Measurements from ENCODE around the gene PKNOX1.
"Not testable (repeated sequence)": the region's sequence is repeated elsewhere in the genome, so short reads cannot be mapped to it uniquely, and the experiment has no call there.

The PKNOX1 gene

DNA sequence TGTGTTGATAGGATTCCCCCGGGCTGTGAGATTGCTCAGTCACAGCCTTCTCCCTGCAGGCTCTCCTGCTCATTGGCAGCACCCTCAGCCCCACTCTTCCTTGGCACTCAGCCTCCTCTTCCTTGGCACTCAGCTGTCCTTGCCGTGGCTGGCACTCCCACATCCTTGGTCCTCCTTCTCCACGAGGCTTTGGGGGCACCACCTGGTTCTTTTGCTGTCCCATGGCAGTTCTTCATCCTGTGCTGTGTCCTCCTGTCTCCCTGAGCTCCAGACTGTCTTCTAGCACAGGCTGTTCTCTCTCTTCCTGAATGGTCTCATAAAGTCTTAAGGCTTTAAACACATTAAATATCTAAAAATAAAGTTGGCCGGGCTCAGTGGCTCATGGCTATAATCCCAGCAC lies 27.0 kb downstream of the PKNOX1 start:
- no peak overlapping the region for H3K4me3 ChIP-seq (replicated peaks in 1 of 2; ENCODE audit: low read depth in 2 of 2, low read length in 2 of 2)
- DNase-seq (ENCODE audit: low read depth in 2 of 2): no peak
- TF ChIP-seq, protein P1, sequence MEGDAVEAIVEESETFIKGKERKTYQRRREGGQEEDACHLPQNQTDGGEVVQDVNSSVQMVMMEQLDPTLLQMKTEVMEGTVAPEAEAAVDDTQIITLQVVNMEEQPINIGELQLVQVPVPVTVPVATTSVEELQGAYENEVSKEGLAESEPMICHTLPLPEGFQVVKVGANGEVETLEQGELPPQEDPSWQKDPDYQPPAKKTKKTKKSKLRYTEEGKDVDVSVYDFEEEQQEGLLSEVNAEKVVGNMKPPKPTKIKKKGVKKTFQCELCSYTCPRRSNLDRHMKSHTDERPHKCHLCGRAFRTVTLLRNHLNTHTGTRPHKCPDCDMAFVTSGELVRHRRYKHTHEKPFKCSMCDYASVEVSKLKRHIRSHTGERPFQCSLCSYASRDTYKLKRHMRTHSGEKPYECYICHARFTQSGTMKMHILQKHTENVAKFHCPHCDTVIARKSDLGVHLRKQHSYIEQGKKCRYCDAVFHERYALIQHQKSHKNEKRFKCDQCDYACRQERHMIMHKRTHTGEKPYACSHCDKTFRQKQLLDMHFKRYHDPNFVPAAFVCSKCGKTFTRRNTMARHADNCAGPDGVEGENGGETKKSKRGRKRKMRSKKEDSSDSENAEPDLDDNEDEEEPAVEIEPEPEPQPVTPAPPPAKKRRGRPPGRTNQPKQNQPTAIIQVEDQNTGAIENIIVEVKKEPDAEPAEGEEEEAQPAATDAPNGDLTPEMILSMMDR (IDR thresholded peaks at IDR 0.05; ENCODE audit: low read depth, low read length): no peak

DNA sequence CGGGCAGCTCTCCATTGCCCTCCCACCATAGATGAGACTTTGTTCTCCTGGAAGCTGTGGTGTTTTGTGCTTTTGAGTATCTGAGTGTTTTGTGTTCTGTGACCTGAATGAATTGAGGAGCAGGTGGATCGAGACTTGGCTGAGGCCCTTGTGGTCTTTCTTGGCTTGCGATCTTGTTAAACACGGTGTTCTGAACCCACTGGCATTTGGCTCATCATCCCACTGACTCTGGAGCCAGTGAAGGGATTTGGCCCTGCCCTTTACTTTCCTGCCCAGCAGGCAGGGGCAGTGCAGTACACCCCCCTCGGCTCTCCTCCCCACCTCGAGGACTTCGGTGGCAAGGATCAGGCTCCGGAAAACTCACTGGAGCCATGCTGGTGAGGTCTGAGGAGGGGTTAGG lies 30.6 kb downstream of the PKNOX1 start:
- no peak overlapping the region for H3K4me3 ChIP-seq (replicated peaks in 1 of 2; ENCODE audit: low read depth in 2 of 2, low read length in 2 of 2)
- DNase-seq (ENCODE audit: low read depth in 2 of 2): no peak
- TF ChIP-seq, protein P1 (IDR thresholded peaks at IDR 0.05; ENCODE audit: low read depth, low read length): no peak

DNA sequence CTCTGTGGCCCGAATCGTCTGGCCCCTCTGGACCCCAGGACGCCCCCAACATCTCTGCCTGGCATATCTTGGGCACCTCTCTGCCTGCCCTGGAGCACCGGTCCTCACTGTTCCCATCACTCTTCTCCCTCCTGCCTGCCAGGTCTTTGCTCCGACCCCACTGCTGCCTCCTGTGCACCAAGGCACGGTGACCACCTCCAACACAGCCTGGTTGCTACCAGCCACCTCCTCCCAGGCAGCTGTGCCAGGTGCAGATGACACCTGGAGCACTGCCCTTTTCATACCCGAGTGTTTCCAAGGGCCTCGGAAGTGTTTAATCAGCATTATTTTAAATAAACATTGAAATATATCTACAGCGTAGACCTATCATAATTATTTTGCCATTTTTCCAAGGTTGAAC lies 31.3 kb downstream of the PKNOX1 start:
- TF ChIP-seq, protein P1 (IDR thresholded peaks at IDR 0.05; ENCODE audit: low read depth, low read length): no peak
- no peak for DNase-seq (ENCODE audit: low read depth in 2 of 2)
- H3K4me3 ChIP-seq (replicated peaks in 1 of 2; ENCODE audit: low read depth in 2 of 2, low read length in 2 of 2): no peak overlapping the region

DNA sequence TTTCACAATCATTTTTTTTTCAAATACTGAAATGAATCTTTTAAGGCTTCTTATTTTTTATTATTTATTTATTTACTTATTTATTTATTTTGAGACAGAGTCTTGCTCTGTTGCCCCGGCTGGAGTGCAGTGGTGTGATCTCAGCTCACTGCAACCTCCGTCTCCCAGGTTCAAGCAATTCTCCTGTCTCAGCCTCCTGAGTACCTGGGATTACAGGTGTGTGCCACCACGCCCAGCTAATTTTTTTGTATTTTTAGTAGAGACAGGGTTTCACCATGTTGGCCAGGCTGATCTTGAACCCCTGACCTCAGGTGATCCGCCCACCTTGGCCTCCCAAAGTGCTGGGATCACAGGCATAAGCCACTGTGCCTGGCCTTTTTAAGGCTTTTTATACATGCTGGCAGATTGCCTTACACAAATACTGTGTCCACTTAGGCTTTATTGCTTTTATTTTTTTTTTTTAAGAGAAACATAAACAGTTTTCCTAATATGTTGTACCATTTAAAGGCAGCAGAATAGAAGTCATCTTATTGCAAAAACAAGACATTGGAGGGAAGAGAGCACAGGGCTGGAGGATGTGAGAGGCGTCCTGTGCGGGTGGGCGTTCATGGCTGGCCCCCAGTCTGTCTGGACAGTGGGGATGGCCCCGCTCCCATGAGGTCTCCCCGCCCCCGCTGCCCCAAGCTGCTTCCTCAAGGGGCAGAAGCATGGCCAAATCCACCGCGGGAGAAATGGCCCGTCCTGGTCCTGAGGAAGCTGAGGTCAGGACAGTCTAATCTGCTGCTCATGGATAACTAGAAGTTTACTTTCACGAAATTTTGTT lies 31.9 kb downstream of the PKNOX1 start:
- DNase-seq (ENCODE audit: low read depth in 2 of 2); H3K4me3 ChIP-seq (replicated peaks in 1 of 2; ENCODE audit: low read depth in 2 of 2, low read length in 2 of 2): not testable (repeated sequence)

DNA sequence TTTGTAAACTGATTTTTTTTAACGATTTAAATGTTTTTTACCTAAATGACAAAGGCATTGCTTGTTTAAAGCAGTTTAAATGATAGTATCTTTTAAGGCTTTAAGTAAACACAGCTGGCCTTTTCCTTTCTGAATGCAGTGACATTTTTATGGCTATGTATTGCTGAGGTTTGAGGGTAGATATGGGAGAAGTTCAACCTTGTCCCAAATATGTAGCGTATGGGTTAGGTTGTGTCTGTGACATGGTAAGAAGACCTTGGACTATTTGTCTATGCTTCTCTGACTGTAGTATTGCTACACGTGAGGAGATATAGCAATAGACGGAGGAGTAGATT lies 32.5 kb downstream of the PKNOX1 start:
- H3K4me3 ChIP-seq (replicated peaks in 1 of 2; ENCODE audit: low read depth in 2 of 2, low read length in 2 of 2): no peak overlapping the region
- TF ChIP-seq, protein P1 (IDR thresholded peaks at IDR 0.05; ENCODE audit: low read depth, low read length): no peak
- DNase-seq (ENCODE audit: low read depth in 2 of 2): no peak

DNA sequence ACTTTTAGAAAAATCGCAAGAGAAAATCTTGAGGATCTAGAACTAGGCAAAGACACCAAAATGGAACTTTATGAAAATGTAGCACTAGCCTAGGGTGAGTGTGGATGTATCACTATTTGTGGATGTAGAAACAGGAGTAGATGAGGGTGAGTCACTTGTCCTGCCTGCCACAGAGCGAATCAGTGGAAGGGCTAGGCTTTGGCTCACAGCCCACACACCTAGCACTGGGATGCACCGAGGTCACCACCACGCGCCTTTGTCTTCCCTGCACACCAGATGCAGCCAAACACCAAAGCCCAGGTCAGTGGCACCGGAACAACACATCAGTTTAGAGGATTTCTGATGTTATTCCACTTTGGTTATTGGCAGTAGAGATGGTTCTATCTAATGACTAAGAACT lies 38.2 kb downstream of the PKNOX1 start:
- TF ChIP-seq, protein P1 (IDR thresholded peaks at IDR 0.05; ENCODE audit: low read depth, low read length): no peak
- peak in 1 of 2 donors; percentile 35 for DNase-seq (ENCODE audit: low read depth in 2 of 2)
- H3K4me3 ChIP-seq (replicated peaks in 1 of 2; ENCODE audit: low read depth in 2 of 2, low read length in 2 of 2): no peak overlapping the region

DNA sequence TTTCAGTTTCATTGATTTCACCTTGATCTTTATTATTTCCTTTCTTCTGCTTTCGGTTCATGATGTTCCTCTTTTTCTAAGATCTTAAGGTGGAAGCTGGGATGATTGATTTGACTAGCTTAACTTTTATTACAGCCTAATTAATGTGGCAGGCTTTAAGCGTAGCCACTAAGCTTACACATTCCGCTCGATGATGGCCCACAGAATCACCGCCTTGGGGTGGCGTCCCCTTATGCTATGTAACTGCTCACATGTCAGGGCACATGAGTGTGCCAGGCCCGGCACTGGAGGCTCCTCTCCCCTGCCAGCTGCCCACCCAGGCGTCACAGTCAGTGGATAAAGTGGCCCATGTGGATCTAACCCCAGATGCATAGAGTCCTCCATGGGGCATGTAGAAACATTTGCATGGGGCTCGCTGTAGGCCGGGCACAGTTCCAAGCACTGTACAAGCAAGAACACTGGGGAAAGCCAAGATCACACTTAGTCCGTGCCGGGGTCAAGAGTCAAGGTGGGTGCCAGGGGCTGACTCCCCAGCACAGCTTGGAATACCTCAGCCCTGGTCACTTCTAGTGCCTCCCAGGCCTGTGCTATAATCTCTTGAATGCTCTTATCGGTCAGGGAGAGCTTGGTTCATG lies 41.7 kb downstream of the PKNOX1 start:
- TF ChIP-seq, protein P1 (IDR thresholded peaks at IDR 0.05; ENCODE audit: low read depth, low read length): no peak
- no peak overlapping the region for H3K4me3 ChIP-seq (replicated peaks in 1 of 2; ENCODE audit: low read depth in 2 of 2, low read length in 2 of 2)
- DNase-seq (ENCODE audit: low read depth in 2 of 2): no peak
